NOMO-1 treated with dmso at 0.1 percent for 144 hours (cell line): Measurements from ENCODE around the gene INHBC.

Experiments
- DNase-seq: peaks from one replicate; lab custom pipeline; 2025; ENCODE audit not compliant: unreplicated experiment; lab: John Stamatoyannopoulos, UW

INHBC gene

GRCh38 chr12:57465747-57466505 lies 31.3 kb downstream of the INHBC start:
- DNase-seq = no peak

- no peak for DNase-seq
Observed at GRCh38 chr12:57467212-57467874, 32.8 kb downstream of the INHBC start.

- DNase-seq = no peak
Observed at GRCh38 chr12:57467915-57468314, 33.3 kb downstream of the INHBC start.

GRCh38 chr12:57469296-57470164 lies 34.9 kb downstream of the INHBC start:
- DNase-seq = no peak

- no peak for DNase-seq
Observed at GRCh38 chr12:57470286-57470969, 35.8 kb downstream of the INHBC start.

- no peak for DNase-seq
Observed at GRCh38 chr12:57470970-57471656, 36.5 kb downstream of the INHBC start.

GRCh38 chr12:57471661-57472060 lies 37.1 kb downstream of the INHBC start:
- DNase-seq = no peak

- no peak for DNase-seq
Observed at GRCh38 chr12:57472391-57472790, 37.8 kb downstream of the INHBC start.

- no peak for DNase-seq
Observed at GRCh38 chr12:57473392-57473791, 38.8 kb downstream of the INHBC start.

GRCh38 chr12:57473886-57474285 lies 39.3 kb downstream of the INHBC start:
- DNase-seq = no peak

- no peak for DNase-seq
Observed at GRCh38 chr12:57474430-57474829, 39.8 kb downstream of the INHBC start.

GRCh38 chr12:57474862-57475261 lies 40.3 kb downstream of the INHBC start:
- DNase-seq = no peak

- no peak for DNase-seq
Observed at GRCh38 chr12:57475271-57476161, 40.9 kb downstream of the INHBC start.

GRCh38 chr12:57476162-57476992 lies 41.8 kb downstream of the INHBC start:
- DNase-seq = no peak

- DNase-seq = no peak
Observed at GRCh38 chr12:57476993-57477709, 42.6 kb downstream of the INHBC start.

- DNase-seq = peak; percentile 57
Observed at GRCh38 chr12:57477710-57478681, 43.4 kb downstream of the INHBC start.

- DNase-seq = no peak
Observed at GRCh38 chr12:57479043-57479375, 44.4 kb downstream of the INHBC start.
